SU-DHL-6 (cell line): ENCODE data around the gene MINDY3.
"Not testable (repeated sequence)": the region's sequence is repeated elsewhere in the genome, so short reads cannot be mapped to it uniquely, and the experiment has no call there.

Experiments used
- CTCF ChIP-seq: fragments of 200-600 bp; sonication (generic); IDR thresholded peaks from one replicate; pipeline ENCODE4 v1.5.1; 2017; ENCODE audit warnings: antibody characterized with exemption, mild to moderate bottlenecking, low read length, moderate library complexity; ENCODE audit not compliant: insufficient read depth, poor library complexity, severe bottlenecking
- EZH2phosphoT487 ChIP-seq: fragments of 200-600 bp; sonication (generic), shearing (Covaris generic); conservative IDR thresholded peaks from 2 replicates; pipeline ENCODE4 v1.6.1; 2018; ENCODE audit warnings: mild to moderate bottlenecking, antibody characterized with exemption, low read length, moderate library complexity, mixed read lengths

- not testable (repeated sequence) for TF ChIP-seq EZH2phosphoT487, CTCF
These were observed 16.0 kb upstream of the MINDY3 start for GRCh38 chr10:15876274-15876673.
